ENCODE data around the gene DNAI4.

DNAI4 gene

DNA sequence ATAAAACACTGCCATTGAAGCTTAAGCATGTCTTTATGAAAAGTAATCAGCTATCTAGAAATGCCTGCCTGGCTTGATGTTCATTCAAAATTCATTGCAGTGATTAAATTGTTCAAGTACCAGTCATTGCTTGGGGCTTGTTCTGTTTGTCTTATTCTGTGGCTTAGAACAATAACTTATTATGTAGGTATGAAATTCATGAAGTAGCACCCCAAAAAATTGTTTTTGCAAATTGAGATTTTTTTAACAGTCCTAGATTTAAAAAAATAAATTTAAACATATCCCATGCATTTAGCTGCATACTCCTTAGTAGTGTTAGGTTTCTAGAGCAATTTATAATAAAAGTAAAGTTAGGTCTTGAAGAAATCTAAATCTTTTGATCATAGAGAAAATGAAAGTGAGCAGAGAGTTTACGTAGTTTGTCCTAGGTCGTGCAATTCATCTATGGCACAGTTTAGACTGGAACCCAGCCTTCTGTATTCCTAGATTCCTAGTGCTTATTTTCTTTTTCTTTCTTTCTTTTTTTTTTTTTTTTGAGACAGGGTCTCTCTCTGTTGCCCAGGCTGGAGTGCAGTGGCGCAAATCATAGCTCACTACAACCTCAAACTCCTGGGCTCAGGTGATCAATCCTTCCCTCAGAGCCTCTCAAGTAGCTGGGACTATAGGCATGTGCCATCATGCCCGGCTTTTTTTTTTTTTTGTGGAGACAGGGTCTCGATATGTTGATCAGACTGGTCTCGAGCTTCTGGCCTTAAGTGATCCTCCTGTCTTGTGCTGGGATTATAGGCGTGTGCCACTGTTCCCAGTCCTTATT, 9.4 kb upstream of the DNAI4 start:
- H3K4me3 ChIP-seq (ENCODE audit: low read depth, low read length): peak overlapping the region; percentile 96
- no peak for DNase-seq (ENCODE audit: low read depth)
- TF ChIP-seq CTCF (IDR thresholded peaks at IDR 0.05; ENCODE audit: insufficient read depth, low read depth, low read length, missing control alignments): no peak

GRCh38 chr1:66932291-66932690, 7.6 kb upstream of the DNAI4 start:
- H3K4me3 ChIP-seq (ENCODE audit: low read depth, low read length): peak overlapping the region; percentile 96
- TF ChIP-seq CTCF (IDR thresholded peaks at IDR 0.05; ENCODE audit: insufficient read depth, low read depth, low read length, missing control alignments): no peak
- no peak for DNase-seq (ENCODE audit: low read depth)

- H3K4me3 ChIP-seq (ENCODE audit: low read depth, low read length): peak overlapping the region; percentile 96
- DNase-seq (ENCODE audit: low read depth): peak; percentile 36
- no peak for TF ChIP-seq CTCF (IDR thresholded peaks at IDR 0.05; ENCODE audit: insufficient read depth, low read depth, low read length, missing control alignments)
Observed at GRCh38 chr1:66931590-66931989, 6.9 kb upstream of the DNAI4 start.

DNA sequence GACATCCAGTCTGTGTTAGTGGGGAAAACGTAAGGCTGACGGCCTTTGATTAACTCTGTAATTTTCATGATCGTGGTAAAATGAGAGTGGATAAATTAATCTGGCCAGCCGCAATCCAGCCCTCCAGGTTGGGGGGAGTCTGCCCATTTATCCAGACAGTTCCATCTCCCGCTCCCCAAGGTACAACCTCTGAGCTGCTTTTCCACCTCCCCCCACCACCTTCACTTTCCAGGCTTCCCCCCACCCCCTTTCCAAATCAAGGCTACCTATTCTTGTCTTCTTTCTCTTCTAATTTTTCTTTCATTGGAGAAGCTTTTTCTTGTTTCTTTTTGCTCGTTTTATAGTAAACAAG, 6.1 kb upstream of the DNAI4 start:
- no peak for TF ChIP-seq CTCF (IDR thresholded peaks at IDR 0.05; ENCODE audit: insufficient read depth, low read depth, low read length, missing control alignments)
- peak overlapping the region; percentile 96 for H3K4me3 ChIP-seq (ENCODE audit: low read depth, low read length)
- no peak for DNase-seq (ENCODE audit: low read depth)

DNA sequence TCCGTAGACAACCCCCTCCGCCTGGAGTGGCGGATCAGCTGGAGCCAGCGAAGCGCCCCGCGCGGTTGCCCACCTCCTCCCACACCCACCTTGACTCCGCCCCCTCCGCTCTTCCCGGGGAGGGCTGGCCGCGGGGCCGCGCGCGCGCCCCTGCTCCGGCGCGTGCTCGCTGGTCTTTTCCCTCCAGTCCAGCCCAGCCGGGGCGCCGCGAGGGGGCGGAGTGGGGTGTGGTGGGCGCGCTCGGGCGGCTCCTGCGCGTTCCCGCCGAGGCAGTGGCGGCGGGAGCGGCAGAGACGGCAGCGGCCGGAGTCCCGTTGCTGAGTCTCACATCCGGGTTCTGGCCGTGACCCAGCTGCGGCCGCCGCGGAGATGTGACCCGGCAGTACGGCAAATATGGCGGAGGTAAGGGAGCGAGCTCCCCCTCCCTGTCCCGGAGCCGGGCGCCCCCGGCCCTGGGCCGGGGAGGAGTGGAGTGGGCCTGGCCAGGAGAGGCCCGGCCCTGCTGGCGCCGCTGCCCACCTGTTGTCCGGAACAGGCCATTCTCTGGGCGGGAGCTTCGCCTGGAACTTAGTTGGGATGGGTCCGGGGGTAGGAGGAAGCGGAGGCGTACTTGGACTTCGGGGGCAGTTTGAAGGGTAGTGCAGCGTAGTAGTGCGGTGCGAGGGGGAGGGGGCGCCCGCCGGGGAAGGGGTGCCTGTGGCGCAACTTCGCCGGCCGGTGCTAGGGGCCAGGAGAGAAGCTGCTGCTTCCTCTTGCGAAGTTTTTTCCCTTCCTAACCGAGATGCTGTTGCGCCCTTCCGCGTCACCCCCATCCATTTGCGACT, 5.6 kb upstream of the DNAI4 start:
- TF ChIP-seq CTCF (IDR thresholded peaks at IDR 0.05; ENCODE audit: insufficient read depth, low read depth, low read length, missing control alignments): peak; percentile 20
- H3K4me3 ChIP-seq (ENCODE audit: low read depth, low read length): peak overlapping the region; percentile 96
- peak; percentile 97 for DNase-seq (ENCODE audit: low read depth)

GRCh38 chr1:66929691-66929998, 5.0 kb upstream of the DNAI4 start:
- DNase-seq (ENCODE audit: low read depth): no peak
- H3K4me3 ChIP-seq (ENCODE audit: low read depth, low read length): peak overlapping the region; percentile 46
- no peak for TF ChIP-seq CTCF (IDR thresholded peaks at IDR 0.05; ENCODE audit: insufficient read depth, low read depth, low read length, missing control alignments)

Measured in GM12865 (cell line).